GM18507 (cell line): ENCODE results near the gene AANAT.
"Not testable (repeated sequence)": the region's sequence is repeated elsewhere in the genome, so short reads cannot be mapped to it uniquely, and the experiment has no call there.

Source experiments
- DNase-seq: peaks from one replicate; pipeline ENCODE4 v3.0.0; 2011; ENCODE audit warnings: low read depth; ENCODE audit not compliant: insufficient read length; ENCODE audit errors: extremely low spot score
- FAIRE-seq: peaks from 2 replicates; lab custom pipeline; 2011; peaks lifted over from hg19 to GRCh38; lab: Jason Lieb, UNC

Gene AANAT

DNA sequence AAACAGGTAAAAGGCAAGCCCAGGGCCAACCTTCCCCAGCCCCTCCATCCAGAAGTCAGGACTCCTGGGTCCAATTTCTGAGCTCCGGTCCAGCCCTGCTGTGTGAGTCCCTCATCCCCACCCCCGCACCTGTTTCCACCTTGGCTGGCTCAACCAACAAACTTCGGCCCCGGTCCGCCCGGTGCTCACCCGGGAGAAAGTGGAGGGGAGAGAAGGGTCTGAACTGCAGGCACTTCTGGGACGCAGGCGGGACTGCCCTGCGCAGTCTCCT lies 33.3 kb downstream of the AANAT start:
- DNase-seq (no peak), FAIRE-seq (no peak)

DNA sequence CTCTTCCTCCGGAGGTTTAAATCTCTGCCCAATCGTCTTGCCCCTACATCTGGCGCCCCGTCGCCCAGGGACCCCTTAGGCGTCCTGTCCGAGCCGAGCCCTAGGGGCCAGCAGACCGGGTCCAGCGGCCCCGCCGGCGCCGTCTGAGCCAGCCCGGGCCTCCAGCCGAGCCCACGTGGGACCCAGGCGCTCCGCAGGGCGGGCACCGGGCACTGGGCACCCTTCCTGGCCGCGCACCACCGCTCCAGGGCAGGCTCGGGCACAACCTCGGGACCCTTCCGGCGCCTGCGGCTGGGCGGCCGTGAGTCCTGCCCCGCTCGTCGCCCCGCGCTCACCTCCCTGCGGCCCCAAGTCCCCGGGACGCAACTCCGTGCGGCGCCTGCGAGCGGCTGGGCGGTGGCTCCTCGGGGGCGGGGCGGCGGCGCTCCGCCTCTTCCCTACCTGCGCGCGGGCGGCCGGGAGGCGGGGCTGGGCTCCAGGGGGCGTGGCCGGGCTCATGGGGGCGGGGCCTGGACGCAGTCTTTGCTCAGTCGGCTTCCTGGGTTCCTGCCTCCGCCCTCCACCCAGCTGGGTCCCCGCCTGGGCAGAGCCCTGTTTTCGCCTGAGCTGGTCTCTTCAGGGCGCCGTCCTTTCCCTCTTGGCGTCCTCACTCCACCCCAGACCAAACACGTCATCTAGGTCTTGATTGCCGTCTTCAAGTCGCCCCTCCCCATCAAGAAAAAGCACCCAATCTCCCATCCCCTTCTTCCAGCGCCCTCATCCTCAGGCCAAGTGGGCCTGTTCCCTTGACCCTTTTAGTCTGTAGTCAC lies 33.8 kb downstream of the AANAT start, which contains the start of gene RHBDF2:
RHBDF2 (minus strand) TSS at position 406 of the 809 bp plus-strand sequence. CDS start 19,899 bp downstream, outside the sequence.
- peak; percentile 80 for FAIRE-seq
- DNase-seq = peak; percentile 93

DNA sequence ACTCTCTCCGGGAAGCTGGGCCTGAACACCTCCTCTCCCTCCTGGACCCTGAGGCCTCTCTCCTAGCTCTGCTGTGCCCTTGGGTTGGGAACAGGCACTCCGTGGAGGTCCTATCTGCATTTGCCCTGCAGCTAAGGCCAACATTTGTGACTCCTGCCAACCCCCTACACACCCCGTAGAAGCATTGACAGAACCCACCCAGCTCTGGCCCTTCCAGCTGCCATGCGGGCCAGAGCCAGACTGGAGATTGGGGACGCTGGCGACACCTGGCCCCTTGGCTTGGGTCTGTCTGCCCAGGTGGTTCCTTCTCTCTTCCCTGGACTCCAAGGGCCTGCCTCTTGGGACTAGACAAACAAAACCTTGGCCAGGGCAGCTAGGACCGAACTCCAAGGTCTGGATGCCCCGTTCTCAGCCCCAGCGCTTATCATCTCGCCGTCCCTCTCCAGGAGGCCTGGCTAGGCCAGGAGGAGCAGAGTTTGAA lies 34.5 kb downstream of the AANAT start:
- no peak for DNase-seq
- no peak for FAIRE-seq

GRCh38 chr17:76502341-76503211 lies 35.2 kb downstream of the AANAT start:
- DNase-seq = no peak
- no peak for FAIRE-seq

DNA sequence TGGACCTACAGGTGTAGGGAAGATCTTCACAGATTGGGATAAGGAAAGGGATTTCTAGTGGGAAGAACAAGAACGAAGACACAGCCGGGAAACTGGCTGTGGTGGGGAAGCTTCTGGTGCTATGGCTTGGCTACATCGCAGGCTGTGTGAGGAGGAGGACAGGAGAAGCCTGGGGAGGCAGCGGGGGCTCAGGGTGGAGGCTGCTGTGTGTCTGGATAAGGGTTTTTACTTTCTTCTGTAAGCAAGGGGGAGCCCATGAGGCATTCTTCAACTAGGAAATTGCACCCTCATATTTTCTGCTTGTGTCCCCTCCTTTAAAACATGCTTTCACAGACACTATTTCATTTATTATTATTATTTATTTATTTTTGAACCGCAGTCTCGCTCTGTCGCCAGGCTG lies 36.7 kb downstream of the AANAT start:
- DNase-seq (no peak), FAIRE-seq (no peak)

- DNase-seq = peak; percentile 73
- FAIRE-seq = peak; percentile 81
Observed at GRCh38 chr17:76506408-76507345, 39.3 kb downstream of the AANAT start.

GRCh38 chr17:76508472-76509063 lies 41.2 kb downstream of the AANAT start:
- not testable (repeated sequence) for FAIRE-seq, DNase-seq

- no peak for FAIRE-seq
- DNase-seq = no peak
Observed at GRCh38 chr17:76510831-76511244, 43.4 kb downstream of the AANAT start.

DNA sequence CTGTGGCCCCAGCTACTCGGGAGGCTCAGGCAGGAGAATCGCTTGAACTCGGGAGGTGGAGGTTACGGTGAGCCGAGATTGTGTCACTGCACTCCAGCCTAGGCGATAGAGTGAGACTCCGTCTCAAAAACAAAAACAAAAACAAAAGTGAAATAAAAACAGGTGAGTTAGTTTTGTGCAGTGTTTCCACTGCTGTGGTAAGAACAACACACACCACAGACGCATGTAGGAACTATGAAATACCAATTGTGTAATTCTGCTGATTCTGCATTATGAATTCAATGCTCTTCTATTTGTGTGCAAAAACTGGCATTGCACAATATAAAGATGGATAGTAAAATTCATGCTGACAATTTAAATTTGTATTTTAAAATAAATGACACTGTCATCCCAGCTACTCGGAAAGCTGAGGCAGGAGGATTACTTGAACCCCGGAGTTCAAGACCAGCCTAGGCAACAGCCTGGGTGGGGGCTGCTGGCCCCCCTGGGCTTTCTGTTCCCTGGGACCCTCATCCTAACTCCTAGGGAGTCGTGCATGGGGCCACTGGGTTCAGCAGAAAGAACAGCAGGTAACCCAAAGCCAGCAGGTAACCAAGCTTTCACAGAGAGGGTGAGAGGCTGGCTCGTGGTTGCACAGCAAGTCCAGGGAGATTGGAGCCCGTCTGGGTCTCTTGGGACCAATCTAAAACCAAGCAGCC lies 44.4 kb downstream of the AANAT start:
- DNase-seq = no peak
- FAIRE-seq = no peak

DNA sequence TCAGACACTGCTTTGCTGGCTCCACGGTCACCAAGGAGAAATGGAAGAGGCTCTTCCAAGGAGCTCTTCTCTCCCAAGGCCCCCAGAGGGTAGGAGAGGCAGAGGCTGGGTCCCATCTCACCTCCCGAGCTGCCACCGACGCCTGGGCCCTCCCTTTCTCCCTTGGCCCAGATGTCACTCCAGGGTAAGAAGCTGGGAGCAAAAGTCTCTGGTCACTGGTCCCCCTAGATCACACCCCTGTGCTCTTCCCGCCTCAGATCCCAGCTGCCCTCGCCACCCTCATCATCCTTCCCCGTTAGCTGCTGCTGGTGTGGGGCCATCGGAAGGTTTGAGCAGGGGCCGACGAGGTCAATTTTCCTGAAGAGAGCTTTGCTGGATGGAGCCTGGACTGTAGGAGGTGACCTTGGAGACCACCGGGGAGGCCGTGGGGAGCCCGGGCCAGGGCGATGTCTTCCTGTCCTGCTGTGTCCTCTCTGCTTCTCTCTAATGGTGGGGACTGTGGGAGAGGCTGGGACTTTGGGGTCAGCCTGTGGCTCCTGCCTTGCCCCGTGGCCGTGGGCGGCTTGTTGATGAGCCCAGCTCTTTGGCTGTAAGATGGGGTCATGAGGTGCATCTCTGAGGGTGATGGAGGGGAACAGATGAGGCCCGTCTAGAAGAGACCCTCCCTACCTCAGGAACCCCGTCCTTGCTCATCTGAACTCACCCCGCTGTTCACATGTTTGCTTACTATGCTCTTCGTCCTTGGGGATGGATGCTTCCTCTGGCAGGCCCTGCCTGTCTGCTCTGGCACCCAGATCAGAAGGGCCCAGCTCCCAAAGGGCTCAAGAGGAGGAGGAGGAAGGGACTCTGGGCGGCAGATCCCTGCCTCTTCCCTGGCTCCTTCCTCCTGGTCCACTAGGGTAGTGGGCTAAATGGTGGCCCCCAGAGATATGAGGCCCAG lies 45.2 kb downstream of the AANAT start:
- FAIRE-seq (no peak), DNase-seq (no peak)

DNA sequence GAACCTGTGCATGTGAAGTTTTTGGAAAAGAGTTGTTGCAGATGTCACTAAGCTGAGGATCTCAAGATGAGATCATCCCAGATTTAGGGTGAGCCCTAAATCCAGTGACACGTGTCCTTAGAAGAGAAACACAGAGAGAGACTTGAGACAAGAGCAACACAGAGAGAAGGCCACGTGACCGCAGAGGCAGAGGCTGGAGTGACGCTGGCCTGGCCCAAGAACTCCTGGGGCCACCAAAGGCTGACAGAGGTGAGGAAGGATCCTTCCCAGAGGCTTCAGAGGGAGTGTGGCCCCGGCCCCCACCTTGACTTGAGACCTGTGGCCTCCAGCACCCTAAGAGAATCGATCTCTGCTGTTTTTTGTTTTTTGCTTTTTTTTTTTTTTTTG lies 45.9 kb downstream of the AANAT start:
- FAIRE-seq = no peak
- no peak for DNase-seq

- not testable (repeated sequence) for DNase-seq, FAIRE-seq
Observed at GRCh38 chr17:76514355-76514754, 47.0 kb downstream of the AANAT start.

DNA sequence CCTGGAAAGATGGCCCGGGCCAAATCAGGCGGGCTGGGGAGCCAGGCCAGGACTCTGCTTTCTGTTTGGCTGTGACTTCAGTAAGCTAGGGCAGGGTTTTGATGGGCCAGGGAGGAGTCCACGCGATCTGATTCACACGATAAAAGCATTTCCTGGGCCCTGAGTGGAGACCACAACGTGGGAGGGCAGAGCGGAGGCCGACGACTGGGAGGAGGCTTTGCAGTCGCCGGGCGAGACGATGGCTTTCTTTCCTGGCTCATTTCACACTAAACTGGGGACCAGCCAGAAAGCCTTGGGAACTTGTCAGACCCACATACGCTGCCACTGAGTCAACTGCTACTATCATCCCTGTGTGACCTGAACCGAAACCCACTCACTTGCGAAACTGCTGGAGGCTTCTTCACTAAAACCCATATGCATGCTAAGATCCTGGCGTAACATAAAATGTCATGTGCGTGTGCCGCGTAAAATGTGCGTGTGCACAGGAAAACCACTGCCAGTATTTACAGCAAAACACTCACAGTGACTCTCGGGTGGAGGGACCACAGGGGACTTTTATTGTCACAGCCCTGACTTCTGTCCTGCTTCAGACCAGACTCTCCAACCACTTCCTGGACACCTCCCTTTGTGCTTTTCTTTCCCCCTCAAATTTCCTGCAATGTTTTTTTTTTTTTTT lies 48.0 kb downstream of the AANAT start:
- FAIRE-seq = peak; percentile 95

GRCh38 chr17:76517638-76518038 lies 50.2 kb downstream of the AANAT start:
- DNase-seq (no peak), FAIRE-seq (no peak)

More for the DNA sequence above, 48.0 kb downstream of the AANAT start:
- no peak for DNase-seq

DNA sequence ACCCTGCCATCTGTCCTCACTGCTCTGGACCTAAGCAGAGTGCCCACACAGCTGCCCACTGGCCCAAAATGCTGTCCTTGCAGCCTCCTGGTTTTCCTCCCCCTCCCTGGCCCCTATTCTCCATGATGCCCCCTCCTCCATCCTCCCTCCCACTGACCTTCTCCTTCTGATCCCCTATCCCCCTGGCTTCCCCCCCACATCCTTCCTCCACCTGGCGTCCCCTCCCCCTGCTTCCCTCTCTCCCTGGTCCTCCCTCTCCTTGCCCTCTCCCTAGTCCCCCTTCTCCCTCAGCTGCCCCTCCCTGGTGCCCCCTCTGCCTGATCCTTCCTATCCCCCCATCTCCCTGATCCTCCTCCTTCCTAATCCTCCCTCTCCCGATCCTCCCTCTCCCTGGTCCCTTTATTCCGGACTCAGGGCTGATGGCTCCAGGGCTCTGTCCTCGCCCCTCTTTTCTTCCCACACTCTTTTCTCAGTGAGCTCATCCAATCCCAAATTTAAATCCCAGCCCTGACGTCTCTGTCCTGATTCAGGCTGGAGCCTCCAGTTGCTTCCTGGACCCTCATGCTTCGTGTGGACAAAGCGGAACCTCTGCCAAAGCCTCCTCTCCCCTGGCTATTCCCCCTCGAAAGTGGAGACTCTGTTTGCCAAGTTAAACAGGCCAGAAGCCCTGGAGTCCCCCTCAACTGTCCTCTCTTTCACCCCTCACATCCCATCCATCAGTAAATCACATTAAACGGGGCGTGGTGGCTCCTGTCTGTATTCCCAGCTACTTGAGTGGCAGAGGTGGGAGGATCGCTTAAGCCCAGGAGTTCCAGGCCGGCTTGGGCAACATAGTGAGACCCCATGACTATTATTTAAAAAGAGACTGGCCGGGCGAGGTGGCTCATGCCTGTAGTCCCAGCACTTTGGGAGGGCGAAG lies 51.9 kb downstream of the AANAT start:
- no peak for FAIRE-seq
- DNase-seq = no peak
